ENCODE measurements around the gene SNX2. TPM values are rescaled to one million over a fixed set of nuclear protein-coding genes. Genes with fewer than 3 reads are reported as not detected.

SNX2 gene
- total RNA-seq, 1 donor from 2014 or later = 53.8 TPM

GRCh38 chr5:122863721-122864120 is 88.8 kb downstream of the SNX2 start:
- TF ChIP-seq CTCF (IDR thresholded peaks at IDR 0.05) = no peak
- Mint-ChIP-seq H3K4me3 (ENCODE audit: unreplicated experiment) (no peak overlapping the region), H3K36me3 (ENCODE audit: low read depth) (peaks cover 8% of the 10 kb centered on the region), H3K4me1 (ENCODE audit: low read depth) (peaks cover 4% of the 10 kb centered on the region), H3K27ac (ENCODE audit: unreplicated experiment) (no peak overlapping the region), H3K27me3 (ENCODE audit: low read depth) (no peaks in the 10 kb centered on the region), H3K9me3 (ENCODE audit: low read depth) (no peaks in the 10 kb centered on the region)
- DNase-seq (ENCODE audit: low spot score) = no peak

GRCh38 chr5:122864400-122864799 is 89.5 kb downstream of the SNX2 start:
- Mint-ChIP-seq H3K9me3 (ENCODE audit: low read depth) (no peaks in the 10 kb centered on the region), H3K4me1 (ENCODE audit: low read depth) (peaks cover 4% of the 10 kb centered on the region), H3K27ac (ENCODE audit: unreplicated experiment) (no peak overlapping the region), H3K27me3 (ENCODE audit: low read depth) (no peaks in the 10 kb centered on the region), H3K36me3 (ENCODE audit: low read depth) (peaks cover 8% of the 10 kb centered on the region), H3K4me3 (ENCODE audit: unreplicated experiment) (no peak overlapping the region)
- TF ChIP-seq CTCF (IDR thresholded peaks at IDR 0.05) = no peak
- DNase-seq (ENCODE audit: low spot score) = no peak

- no peak overlapping the region for H3K4me3 Mint-ChIP-seq (ENCODE audit: unreplicated experiment)
- no peak overlapping the region for H3K27ac Mint-ChIP-seq (ENCODE audit: unreplicated experiment)
- peaks cover 4% of the 10 kb centered on the region for H3K4me1 Mint-ChIP-seq (ENCODE audit: low read depth)
- DNase-seq (ENCODE audit: low spot score) = no peak
- TF ChIP-seq CTCF (IDR thresholded peaks at IDR 0.05) = no peak
- H3K9me3 Mint-ChIP-seq (ENCODE audit: low read depth) = no peaks in the 10 kb centered on the region
- H3K36me3 Mint-ChIP-seq (ENCODE audit: low read depth) = peaks cover 8% of the 10 kb centered on the region
- no peaks in the 10 kb centered on the region for H3K27me3 Mint-ChIP-seq (ENCODE audit: low read depth)
Observed at GRCh38 chr5:122864842-122865241, 90.0 kb downstream of the SNX2 start.

- TF ChIP-seq CTCF (IDR thresholded peaks at IDR 0.05) = no peak
- no peak for DNase-seq (ENCODE audit: low spot score)
- H3K27me3 Mint-ChIP-seq (ENCODE audit: low read depth) = no peaks in the 10 kb centered on the region
- no peaks in the 10 kb centered on the region for H3K9me3 Mint-ChIP-seq (ENCODE audit: low read depth)
- peaks cover 5% of the 10 kb centered on the region for H3K4me1 Mint-ChIP-seq (ENCODE audit: low read depth)
- H3K4me3 Mint-ChIP-seq (ENCODE audit: unreplicated experiment) = no peak overlapping the region
- H3K36me3 Mint-ChIP-seq (ENCODE audit: low read depth) = peaks cover 10% of the 10 kb centered on the region
- no peak overlapping the region for H3K27ac Mint-ChIP-seq (ENCODE audit: unreplicated experiment)
Observed at GRCh38 chr5:122870219-122870856, 95.5 kb downstream of the SNX2 start.

- H3K36me3 Mint-ChIP-seq (ENCODE audit: low read depth) = peaks cover 10% of the 10 kb centered on the region
- no peak overlapping the region for H3K27ac Mint-ChIP-seq (ENCODE audit: unreplicated experiment)
- H3K4me3 Mint-ChIP-seq (ENCODE audit: unreplicated experiment) = no peak overlapping the region
- DNase-seq (ENCODE audit: low spot score) = no peak
- H3K4me1 Mint-ChIP-seq (ENCODE audit: low read depth) = peaks cover 5% of the 10 kb centered on the region
- no peaks in the 10 kb centered on the region for H3K9me3 Mint-ChIP-seq (ENCODE audit: low read depth)
- TF ChIP-seq CTCF (IDR thresholded peaks at IDR 0.05) = no peak
- no peaks in the 10 kb centered on the region for H3K27me3 Mint-ChIP-seq (ENCODE audit: low read depth)
Observed at GRCh38 chr5:122871661-122872060, 96.8 kb downstream of the SNX2 start.

Measured in chondrocyte (in vitro differentiated cells).